Smooth muscle cell (in vitro differentiated cells): ENCODE results near the gene TRAT1. TPM values are rescaled to one million over a fixed set of nuclear protein-coding genes. Genes with fewer than 3 reads are reported as not detected.

Experiments used
- DNase-seq: peaks from one replicate; lab custom pipeline; 2025; ENCODE audit not compliant: unreplicated experiment; lab: John Stamatoyannopoulos, UW
- H2AFZ ChIP-seq: fragments of 200-600 bp; sonication (generic); 2 replicates; pipeline ENCODE4 v1.6.0; 2016; ENCODE audit warnings: antibody characterized with exemption, low read depth, mild to moderate bottlenecking
- H3F3A ChIP-seq: fragments of 200-600 bp; sonication (generic); 2 replicates; pipeline ENCODE4 v1.6.0; 2017; ENCODE audit warnings: antibody characterized with exemption, low read depth
- H3K27ac ChIP-seq: fragments of 200-600 bp; sonication (generic); 2 replicates; pipeline ENCODE4 v1.5.1; 2016; ENCODE audit warnings: low read depth, mild to moderate bottlenecking
- H3K27me3 ChIP-seq: fragments of 200-600 bp; sonication (generic); 2 replicates; pipeline ENCODE4 v1.6.1; 2016; ENCODE audit warnings: low read depth, mild to moderate bottlenecking
- H3K36me3 ChIP-seq: fragments of 200-600 bp; sonication (generic); 2 replicates; pipeline ENCODE4 v1.5.1; 2016; ENCODE audit warnings: low read depth
- H3K4me1 ChIP-seq: fragments of 200-600 bp; sonication (generic); 2 replicates; pipeline ENCODE4 v1.5.1; 2016; ENCODE audit warnings: low read depth
- H3K4me2 ChIP-seq: fragments of 200-600 bp; sonication (generic); 2 replicates; pipeline ENCODE4 v1.6.0; 2016; ENCODE audit warnings: mild to moderate bottlenecking
- H3K4me3 ChIP-seq: fragments of 200-600 bp; sonication (generic); 2 replicates; pipeline ENCODE4 v1.5.1; 2016; ENCODE audit warnings: mild to moderate bottlenecking
- H3K79me2 ChIP-seq: fragments of 200-600 bp; sonication (generic); 2 replicates; pipeline ENCODE4 v1.6.0; 2016; ENCODE audit warnings: low read depth, mild to moderate bottlenecking
- H3K9ac ChIP-seq: fragments of 200-600 bp; sonication (generic); 2 replicates; pipeline ENCODE4 v1.6.0; 2016; ENCODE audit warnings: low read depth
- H3K9me3 ChIP-seq: fragments of 200-600 bp; sonication (generic); replicated peaks from 2 replicates; pipeline ENCODE4 v1.5.1; 2016; ENCODE audit warnings: low read depth
- H4K20me1 ChIP-seq: fragments of 200-600 bp; sonication (generic); 2 replicates; pipeline ENCODE4 v1.6.0; 2016; ENCODE audit warnings: low read depth
- CTCF ChIP-seq: fragments of 200-600 bp; sonication (generic); IDR thresholded peaks from 2 replicates; pipeline ENCODE4 v1.5.1; 2017; ENCODE audit warnings: borderline replicate concordance, mild to moderate bottlenecking, antibody characterized with exemption; ENCODE audit not compliant: insufficient read depth, poor library complexity, severe bottlenecking
- WGBS: methylation state at CpG from one replicate; pipeline ENCODE4 v1.1.7; 2016; ENCODE audit warnings: low lambda C conversion rate; 5-methylcytosine and 5-hydroxymethylcytosine counted together
- polyA plus RNA-seq: library from polyadenylated mRNA; unstranded; fragments of >200 nt; fragmentation: Nextera tagmentation; extraction: Ambion mirVana; gene quantifications from 2 replicates; pipeline ENCODE4 v1.2.1, GENCODE V29; 2016
- total RNA-seq: library from RNA; depleted of rRNA; stranded (reverse); fragments of >200 nt; gene quantifications from 2 replicates; pipeline ENCODE4 v1.2.3, GENCODE V29; 2014

The TRAT1 gene
- total and polyA plus RNA-seq, 2 experiments from 2014 or later, result not detected

- peaks cover 6% of the 10 kb centered on the region for H3K4me1 ChIP-seq
- H3K79me2 ChIP-seq, result no peaks in the 10 kb centered on the region
- H3K9me3 ChIP-seq, result no peaks in the 10 kb centered on the region
- no peak overlapping the region for H3K4me2 ChIP-seq
- no peak for TF ChIP-seq CTCF
- no peak for DNase-seq
- H3K36me3 ChIP-seq, result no peaks in the 10 kb centered on the region
- no peaks in the 10 kb centered on the region for H3K27me3 ChIP-seq
- no peak overlapping the region for H3K27ac ChIP-seq
- H3K4me3 ChIP-seq, result no peak overlapping the region
- H3K9ac ChIP-seq, result no peak overlapping the region
- H2AFZ ChIP-seq, result no peak overlapping the region
- H3F3A ChIP-seq, result no peaks in the 10 kb centered on the region
- 65% methylated on average over 7 of the region's 7 CpGs for WGBS
- no peaks in the 10 kb centered on the region for H4K20me1 ChIP-seq
Measured at GRCh38 chr3:108862865-108863798, 40.5 kb downstream of the TRAT1 start.

GRCh38 chr3:108863799-108864135 is 41.2 kb downstream of the TRAT1 start:
- 87% methylated on average over 6 of the region's 6 CpGs for WGBS

GRCh38 chr3:108877901-108878300 is 55.3 kb downstream of the TRAT1 start:
- H3K4me2 ChIP-seq, result no peak overlapping the region
- no peaks in the 10 kb centered on the region for H3F3A ChIP-seq
- no peak overlapping the region for H3K27ac ChIP-seq
- no peak for DNase-seq
- no peaks in the 10 kb centered on the region for H3K36me3 ChIP-seq
- H4K20me1 ChIP-seq, result no peaks in the 10 kb centered on the region
- no peaks in the 10 kb centered on the region for H3K9me3 ChIP-seq
- no peak for TF ChIP-seq CTCF
- no peak overlapping the region for H2AFZ ChIP-seq
- H3K4me1 ChIP-seq, result no peaks in the 10 kb centered on the region
- WGBS, result 0% methylated on average over 1 of the region's 1 CpG
- H3K27me3 ChIP-seq, result no peaks in the 10 kb centered on the region
- no peaks in the 10 kb centered on the region for H3K79me2 ChIP-seq
- H3K9ac ChIP-seq, result no peak overlapping the region
- no peak overlapping the region for H3K4me3 ChIP-seq

More at GRCh38 chr3:108863799-108864135, 41.2 kb downstream of the TRAT1 start:
- TF ChIP-seq CTCF, result no peak
- H3K4me3 ChIP-seq, result no peak overlapping the region
- no peak overlapping the region for H3K27ac ChIP-seq
- H3K27me3 ChIP-seq, result no peaks in the 10 kb centered on the region
- H3K9ac ChIP-seq, result no peak overlapping the region
- no peak overlapping the region for H2AFZ ChIP-seq
- no peak overlapping the region for H3K4me2 ChIP-seq
- no peaks in the 10 kb centered on the region for H3K36me3 ChIP-seq
- H3K9me3 ChIP-seq, result no peaks in the 10 kb centered on the region
- no peak for DNase-seq
- H3K79me2 ChIP-seq, result no peaks in the 10 kb centered on the region
- peaks cover 6% of the 10 kb centered on the region for H3K4me1 ChIP-seq
- no peaks in the 10 kb centered on the region for H3F3A ChIP-seq
- no peaks in the 10 kb centered on the region for H4K20me1 ChIP-seq
